HG02623 (cell line): ENCODE data around the gene TRAPPC2.
"Not testable (repeated sequence)": the region's sequence is repeated elsewhere in the genome, so short reads cannot be mapped to it uniquely, and the experiment has no call there.

Experiments used
- ATAC-seq: cut with Tn5 transposase; IDR thresholded peaks from one replicate; pipeline ENCODE4 v1.9.1; 2021; ENCODE audit warnings: moderate library complexity; ENCODE audit not compliant: unreplicated experiment

TRAPPC2 gene

DNA sequence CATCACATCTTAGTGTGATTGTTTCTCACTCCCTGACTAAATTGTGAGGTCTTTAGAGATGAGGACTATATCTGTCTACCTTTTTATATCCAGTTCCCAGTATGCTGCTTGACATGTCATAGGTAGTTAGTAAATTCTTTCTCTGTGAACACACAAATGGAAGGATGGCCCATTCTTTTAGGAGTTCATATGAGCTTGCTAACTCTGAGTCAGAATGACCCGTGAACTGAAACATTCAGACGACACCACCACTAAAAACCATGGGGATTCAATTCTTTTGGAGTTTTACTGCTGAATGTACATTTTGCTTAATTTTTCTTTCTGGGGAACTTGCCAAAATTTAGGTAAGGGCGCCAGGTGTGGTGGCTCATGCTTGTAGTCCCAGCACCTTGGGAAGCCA lies 14.1 kb upstream of the TRAPPC2 start:
- no peak for ATAC-seq

DNA sequence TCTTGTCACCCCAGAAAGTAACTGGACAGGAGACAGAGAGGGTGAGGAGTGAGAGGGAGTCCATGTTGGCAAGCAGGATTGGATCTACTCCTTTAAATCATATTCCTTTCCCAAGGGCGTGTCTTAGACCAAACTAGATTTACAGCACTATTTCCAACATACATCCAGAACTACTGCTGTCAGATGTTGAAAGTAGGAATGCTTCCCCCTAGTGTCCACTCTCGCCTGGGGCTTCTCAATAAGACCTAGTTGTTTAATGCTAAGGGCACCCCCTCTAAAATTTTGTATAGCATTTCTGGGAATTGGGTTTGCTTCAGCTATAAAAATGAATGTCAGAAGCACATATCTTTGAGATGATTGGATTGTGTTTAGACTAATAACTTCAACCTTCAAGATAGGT lies 13.4 kb upstream of the TRAPPC2 start:
- no peak for ATAC-seq

DNA sequence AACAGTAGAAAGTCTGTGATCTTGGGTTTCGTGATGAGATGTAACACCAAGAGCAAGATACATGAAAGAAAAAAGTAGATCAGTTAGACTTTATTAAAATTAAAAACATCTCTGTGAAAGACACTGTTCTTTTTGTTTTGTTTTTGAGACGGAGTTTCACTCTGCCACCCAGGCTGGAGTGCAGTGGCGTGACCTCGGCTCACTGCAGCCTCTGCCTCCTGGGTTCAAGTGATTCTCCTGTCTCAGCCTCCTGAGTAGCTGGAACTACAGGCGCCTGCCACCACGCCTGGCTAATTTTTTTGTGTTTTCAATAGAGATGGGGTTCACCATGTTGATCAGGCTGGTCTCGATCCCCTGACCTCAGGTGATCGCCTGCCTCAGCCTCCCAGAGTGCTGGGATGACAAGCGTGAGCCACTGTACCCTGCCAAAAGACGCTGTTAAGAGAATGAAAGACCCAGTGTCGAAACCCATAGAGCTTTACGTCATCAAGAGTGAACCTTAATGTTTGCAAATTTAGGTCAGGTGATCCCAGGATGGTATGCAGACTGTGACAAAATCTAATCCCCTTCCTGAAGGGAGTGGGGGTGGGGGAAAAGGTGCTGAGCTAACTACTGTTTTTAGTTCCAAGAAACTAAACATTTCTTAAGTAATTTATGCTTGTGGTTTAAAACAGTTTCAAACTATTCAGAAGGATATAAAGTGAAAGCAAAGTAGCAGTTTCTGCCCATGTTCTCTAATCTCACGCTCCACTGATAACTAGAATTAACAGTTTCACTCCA lies 8.2 kb upstream of the TRAPPC2 start:
- peak; percentile 86 for ATAC-seq

DNA sequence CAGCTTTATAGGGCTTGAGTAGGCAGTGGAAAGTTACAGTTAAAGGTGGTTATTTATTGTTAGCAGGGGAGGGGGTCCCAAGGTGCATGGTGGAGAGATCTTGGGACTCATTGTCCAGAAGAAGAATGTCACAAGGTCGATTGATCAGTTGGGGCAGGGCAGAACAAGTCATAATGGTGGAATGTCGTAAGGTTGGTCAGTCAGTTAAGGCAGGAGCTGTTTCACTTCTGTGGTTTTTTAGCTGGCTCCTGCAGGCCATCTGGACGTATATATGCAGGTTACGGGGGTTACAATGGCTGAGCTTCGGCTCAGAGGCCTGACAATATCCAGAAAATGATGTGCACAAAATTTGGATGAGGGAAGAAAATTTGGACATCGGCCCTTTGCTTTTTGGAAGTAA lies 7.3 kb upstream of the TRAPPC2 start:
- no peak for ATAC-seq

DNA sequence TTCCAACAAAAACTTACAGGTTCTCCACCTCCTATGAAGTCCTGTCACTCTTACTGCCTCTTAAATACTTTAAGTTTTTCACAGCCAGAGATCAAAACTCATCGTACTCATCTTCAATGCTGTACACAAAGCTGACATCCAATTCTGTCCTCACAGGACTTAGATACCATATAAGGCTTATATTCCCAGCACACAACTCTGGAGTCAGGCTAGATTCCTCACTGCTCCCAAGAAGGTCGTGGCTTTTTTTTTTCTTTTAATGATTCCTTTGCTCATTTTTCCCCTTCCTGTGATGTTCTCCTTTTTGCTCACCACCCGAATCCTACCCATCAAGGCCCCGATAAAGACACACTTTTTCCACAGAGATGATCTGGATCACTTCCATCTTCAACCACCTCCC lies 914 bp downstream of the TRAPPC2 start:
- no peak for ATAC-seq

DNA sequence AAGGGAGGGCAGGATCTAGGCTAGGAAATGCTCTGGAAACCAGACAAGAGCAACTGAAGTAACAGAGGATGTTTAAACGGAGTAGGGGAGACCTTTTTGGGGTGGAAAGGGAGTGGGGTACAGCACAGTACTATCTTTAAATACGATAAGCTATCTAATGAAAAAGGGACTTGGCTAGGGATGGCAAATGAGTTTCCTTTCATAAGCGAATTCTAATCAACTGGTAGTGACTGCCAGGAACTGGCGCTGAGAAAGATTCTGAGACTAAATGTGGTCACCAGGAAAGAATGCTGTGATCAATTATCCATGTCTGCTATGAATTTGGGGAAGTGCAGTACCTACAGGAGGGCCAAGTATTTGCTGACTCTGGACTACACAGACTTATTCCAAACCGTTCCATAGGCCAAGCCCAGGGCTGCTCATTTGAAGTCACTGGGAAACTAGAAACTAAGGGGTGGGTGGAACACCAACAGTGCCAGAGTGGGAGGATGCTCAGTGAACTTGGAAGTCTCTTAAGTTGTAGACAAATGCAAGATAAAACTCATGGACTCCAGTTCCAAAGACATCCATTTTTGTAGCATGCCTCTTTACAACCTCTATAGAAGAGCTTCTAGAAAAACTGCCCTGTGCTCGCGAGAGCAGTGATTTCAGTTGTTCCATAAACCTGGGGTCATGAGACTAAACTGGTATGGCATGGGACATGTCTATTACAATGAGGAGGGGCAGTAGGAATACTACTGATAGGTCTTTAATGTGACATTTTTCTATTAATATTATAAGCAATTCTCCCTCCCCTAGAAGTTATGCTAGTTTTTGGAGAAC lies 2.0 kb downstream of the TRAPPC2 start:
- ATAC-seq: no peak

DNA sequence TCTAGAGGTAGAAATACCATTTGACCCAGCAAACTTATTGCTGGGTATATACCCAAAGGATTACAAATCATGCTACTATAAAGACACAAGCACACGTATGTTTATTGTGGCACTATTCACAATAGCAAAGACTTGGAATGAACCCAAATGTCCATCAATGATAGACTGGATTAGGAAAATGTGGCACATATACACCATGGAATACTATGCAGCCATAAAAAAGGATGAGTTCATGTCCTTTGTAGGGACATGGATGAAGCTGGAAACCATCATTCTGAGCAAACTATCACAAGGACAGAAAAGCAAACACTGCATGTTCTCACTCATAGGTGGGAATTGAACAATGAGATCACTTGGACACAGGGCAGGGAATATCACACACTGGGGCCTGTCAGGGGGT lies 3.9 kb downstream of the TRAPPC2 start:
- not testable (repeated sequence) for ATAC-seq

DNA sequence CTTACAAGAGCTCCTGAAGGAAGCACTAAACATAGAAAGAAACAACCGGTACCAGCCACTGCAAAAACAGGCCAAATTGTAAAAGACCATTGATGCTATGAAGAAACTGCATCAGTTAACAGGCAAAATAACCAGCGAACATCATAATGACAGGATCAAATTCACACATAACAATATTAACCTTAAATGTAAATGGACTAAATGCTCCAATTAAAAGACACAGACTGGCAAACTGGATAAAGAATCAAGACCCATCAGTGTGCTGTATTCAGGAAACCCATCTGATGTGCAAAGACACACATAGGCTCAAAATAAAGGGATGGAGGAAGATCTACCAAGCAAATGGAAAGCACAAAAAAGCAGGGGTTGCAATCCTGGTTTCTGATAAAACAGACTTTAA lies 7.8 kb downstream of the TRAPPC2 start:
- ATAC-seq: not testable (repeated sequence)

DNA sequence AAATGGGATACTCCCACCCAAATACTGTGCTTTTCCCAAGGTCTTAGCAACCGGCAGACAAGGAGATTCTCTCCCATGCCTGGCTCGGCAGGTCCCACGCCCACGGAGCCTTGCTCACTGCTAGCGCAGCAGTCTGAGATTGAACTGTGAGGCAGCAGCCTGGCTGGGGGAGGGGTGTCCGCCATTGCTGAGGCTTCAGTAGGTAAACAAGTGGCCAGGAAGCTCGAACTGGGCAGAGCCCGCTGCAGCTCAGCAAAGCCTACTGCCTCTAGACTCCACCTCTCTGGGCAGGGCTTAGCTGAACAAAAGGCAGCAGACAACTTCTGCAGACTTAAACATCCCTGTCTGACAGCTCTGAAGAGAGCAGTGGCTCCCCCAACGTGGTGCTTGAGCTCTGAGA lies 9.5 kb downstream of the TRAPPC2 start:
- not testable (repeated sequence) for ATAC-seq

DNA sequence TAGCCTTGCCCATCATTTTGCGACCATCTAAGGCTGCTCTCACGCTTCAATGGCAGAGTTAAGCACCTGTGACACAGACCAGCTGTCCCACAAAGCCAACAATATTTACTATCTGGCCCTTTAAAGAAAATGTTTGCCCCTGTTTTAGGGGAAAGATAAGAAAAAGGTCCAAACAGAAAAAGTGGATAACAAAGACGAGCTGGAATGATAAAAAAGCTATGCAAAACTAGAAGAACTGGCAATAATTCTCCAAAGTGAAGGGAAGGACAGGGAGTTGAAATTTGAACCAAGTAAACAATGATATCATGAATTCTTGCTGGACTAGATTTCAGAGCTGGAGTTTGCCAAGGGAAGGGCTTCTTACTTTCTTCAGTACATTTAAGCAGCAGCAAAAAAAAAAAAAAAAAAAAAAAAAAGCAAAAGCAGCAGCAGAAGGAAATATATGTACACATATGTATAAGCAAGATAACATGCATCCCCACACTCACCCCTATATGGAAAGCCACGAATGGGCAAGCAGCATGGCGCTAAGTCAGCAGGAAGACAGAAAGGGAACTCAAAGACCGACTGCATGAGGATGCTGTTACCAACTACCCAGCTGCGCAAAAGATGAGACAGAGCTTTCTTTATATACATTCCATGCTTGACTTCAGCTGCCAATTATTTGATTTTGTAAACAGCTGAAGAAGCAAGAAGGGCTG lies 12.5 kb downstream of the TRAPPC2 start:
- no peak for ATAC-seq

DNA sequence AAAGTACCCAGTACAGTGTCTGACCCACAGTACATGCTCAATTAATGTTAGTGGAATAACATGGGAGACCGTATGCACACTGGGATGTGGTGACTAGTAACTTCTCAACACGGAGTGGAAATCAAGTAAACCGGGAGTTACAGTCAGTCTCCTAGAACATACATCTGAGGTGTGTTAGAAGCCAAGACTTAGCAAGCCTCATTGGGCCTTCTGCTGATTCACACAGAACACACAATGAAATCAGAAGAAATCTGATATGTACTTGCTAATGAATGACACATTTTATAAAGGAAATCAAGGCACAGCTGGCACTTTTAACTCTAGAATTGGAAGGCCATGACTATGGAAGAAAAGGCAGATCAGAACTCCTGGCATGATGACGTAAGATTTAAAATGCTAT lies 13.0 kb downstream of the TRAPPC2 start:
- no peak for ATAC-seq

DNA sequence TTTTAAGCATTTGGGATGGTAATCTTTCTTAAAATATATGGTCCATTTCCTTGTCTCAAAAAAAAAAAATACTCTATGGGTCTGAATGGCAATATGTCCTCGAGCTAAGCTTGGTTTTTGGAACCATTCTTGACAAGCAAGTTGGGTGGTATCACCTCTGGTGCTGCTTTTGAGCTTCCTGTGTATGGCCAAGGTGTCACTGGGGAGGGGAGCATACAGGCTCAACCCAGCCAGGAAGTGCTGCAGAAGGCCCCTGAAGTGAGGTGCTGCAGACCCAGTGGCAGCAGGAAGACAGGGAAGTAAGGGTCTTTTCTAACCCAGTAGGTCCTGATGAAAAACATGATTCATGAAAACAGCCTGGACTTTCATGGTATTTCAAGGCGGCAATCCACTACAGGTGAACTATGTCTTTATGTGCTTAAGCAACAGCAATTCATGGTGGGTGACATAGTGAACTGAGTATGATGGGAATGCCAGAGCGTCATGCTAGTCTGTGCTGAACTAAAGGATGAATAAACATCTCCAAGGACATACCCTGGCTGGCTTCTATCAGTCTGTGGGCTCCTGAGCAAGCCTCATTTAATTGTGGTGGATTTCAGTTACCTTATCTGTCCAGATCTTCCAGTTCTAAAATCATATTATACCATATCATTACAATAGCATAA lies 15.1 kb downstream of the TRAPPC2 start:
- no peak for ATAC-seq

DNA sequence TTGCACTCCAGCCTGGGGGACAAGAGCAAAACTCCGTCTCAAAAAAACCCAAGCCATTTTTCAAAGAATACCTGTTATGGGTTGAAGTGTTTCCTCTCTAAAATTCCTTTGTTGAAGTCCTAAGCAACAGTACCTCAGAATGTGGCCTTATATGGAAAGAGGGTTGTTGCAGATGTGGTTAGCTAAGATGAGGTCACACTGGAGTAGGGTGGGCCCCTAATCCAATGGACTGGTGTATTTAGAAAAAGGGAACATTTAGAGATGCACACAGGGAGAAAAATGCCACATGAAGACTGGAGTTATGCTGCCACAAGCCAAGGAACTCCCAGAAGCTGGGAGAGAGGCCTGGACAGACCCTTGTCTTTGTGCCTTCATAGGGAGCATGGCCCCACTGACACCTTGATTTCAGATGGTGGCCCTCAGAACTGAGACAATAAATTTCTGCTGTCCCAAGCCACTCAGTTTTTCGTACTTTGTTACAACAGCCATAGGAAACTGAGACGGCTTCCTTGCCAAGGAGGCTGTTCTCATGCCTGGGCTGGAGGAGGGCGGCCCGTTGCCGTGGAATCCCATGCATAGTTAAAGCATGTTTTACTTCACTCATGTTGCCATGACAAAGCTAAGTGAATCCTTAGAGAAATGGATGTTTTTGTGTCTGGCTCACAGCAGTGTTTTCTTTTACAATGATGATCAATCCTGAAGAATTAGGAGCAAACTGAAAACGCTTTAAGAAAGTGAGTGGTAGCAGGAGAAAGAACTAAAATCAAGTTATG lies 16.5 kb downstream of the TRAPPC2 start:
- ATAC-seq: no peak

DNA sequence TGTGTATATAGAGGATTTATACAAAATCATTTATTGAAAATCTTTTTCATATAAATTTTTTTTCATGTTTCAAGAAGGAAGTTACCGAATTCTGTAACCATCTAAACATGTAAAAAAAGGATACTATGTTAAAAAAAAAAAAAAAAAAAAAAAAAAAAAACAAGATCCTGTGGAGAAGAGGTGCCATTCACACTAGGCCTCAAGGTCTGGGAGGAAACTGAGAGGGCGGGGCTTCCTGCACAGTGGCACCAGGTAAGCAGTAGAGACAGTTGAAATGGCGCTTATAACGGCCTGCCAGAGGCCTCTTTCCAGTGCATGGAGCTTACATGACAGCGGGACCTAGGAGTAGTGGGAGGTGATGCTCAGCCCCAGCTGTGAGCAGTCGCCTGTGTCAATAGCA lies 17.5 kb downstream of the TRAPPC2 start:
- ATAC-seq: no peak

DNA sequence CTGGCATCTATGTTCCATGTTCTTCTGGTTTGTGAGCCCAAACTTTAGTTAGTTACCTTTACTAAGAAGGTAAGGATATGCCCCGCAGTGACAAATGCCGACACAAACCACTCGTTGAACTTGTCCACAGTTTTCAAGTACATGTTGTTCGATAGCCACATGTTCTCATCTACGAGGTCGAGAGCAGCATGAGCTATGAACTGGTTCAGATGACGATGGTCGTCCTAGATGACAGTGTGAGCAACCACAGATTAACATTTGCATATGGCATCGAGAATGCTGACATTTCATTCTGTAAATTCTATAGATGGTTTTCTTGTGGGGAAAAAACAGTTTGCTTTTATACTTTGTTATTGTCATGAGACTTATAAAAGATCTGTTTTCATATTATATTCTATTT lies 18.0 kb downstream of the TRAPPC2 start:
- no peak for ATAC-seq

DNA sequence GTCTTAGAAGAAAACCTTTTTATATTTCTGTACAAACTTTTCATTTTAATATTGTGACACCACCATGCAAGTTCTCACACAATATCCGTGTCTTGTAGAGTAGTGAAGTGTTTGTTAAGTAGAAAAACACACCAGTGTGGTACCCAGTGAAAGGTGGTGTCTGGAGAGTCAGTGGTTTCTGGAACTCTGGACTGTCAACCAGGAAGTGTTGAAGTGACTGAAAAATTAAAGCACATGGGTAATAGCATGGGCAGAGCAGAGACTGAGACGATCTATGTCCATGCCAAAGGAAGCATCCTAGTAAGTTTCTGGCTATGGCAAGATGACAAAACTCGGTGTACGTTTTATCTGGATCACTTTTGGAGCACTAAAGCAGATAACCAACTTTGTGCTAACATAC lies 23.3 kb downstream of the TRAPPC2 start:
- ATAC-seq: no peak

DNA sequence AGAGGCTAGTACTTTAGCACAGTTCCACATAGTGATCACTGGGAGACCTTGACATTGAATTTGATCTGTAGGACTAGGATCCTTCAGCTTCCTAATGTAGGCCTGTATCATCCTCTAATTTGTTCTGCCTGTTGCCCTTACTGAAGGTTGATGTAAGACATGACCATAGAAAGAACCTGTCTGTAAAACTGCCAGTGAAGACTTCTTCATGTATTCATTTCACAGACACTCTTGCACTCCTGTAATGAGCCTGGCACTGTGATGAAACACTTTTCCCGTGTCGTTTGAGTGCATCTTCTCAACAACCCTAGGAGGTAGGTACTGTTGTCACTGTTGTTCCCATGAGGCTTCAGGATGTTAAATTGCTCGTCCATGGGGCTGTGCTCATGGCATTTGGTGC lies 30.8 kb downstream of the TRAPPC2 start:
- ATAC-seq: no peak

DNA sequence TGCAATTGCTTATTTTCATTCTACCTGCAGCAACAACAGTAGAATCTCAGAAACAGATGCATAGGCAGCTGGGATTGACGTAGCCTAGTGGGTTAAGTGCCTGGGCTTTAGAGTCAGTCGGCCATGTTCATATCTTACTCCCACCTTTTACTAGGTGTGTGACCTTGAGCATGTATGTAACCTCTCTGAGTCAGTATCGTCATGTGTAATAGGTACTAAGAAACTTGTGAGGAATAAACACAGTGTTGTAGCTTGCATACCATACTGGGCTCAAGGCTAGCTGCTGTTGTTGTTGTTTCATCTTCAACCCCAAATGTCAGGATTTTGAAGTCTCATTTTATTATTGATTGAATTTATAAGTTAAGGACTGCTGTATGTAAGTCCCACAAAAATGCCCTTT lies 31.3 kb downstream of the TRAPPC2 start:
- no peak for ATAC-seq

DNA sequence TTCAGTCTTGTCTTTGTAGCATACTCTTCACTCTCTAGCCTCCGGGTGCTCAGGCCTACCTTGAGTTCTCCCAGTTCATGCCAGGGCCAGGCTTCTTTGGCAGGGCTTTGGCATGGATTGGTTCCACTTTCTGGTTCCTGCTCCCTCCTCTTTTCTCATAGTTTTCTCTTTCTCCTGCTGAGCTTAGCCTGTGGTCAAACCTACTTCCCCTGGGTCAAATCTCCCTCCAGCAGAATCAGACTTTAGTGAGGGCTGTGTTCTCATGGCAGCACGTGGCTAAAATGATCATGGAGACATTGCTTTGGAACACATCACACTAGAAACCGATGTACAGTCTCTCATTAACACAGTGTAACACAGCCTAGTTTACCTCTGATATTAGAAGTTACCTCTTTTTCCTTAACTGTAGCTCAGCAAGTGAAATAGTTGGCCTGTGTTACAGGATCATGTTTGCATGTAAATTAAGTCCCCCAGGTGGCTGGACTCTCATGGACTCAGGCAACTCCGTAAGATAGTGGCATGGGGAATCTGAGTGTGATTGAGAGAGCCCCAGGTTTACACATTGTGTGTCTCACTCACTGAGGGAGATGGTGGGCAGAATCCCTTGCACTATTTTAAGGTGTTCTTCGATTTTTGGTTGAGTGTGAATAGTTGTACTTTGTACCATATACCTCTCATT lies 32.2 kb downstream of the TRAPPC2 start:
- ATAC-seq: no peak

DNA sequence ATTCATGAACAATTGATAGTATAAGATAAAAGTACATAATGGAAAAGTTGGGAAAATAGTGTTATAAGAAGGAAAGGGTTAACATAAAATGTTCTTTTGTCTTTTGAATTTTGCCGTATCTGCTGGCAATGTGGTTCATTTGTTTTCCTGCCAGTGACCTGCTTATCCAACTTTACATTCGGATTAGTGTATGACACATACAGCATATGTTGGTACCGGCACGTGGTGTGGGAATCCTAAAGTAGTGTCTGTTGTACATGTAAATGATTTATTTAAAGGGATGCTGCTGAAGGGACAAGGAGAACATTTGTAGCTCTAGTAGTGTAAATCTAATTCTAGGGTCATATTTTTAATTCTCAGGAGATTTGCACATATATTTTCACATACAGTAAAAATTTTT lies 34.0 kb downstream of the TRAPPC2 start:
- no peak for ATAC-seq
